Progenitor cell of endocrine pancreas (in vitro differentiated cells): ENCODE data around the gene ACER1. TPM values are rescaled to one million over a fixed set of nuclear protein-coding genes. Genes with fewer than 3 reads are reported as not detected.

Experiments used
- DNase-seq: peaks from one replicate; pipeline ENCODE4 v3.0.0; 2021; ENCODE audit warnings: low spot score; ENCODE audit not compliant: unreplicated experiment
- H3K27ac Mint-ChIP-seq: 2 replicates; pipeline ENCODE4 v1.8.0; 2021; ENCODE audit warnings: mild to moderate bottlenecking, moderate library complexity, mixed read lengths
- H3K27me3 Mint-ChIP-seq: 2 replicates; pipeline ENCODE4 v1.8.0; 2021; ENCODE audit warnings: mixed read lengths
- H3K36me3 Mint-ChIP-seq: 2 replicates; pipeline ENCODE4 v1.8.0; 2022; ENCODE audit warnings: mixed read lengths; ENCODE audit not compliant: insufficient read depth
- H3K4me1 Mint-ChIP-seq: 2 replicates; pipeline ENCODE4 v1.8.0; 2021; ENCODE audit warnings: low read depth, mixed read lengths
- H3K4me3 Mint-ChIP-seq: 2 replicates; pipeline ENCODE4 v1.8.0; 2021; ENCODE audit warnings: low read depth, mild to moderate bottlenecking, moderate library complexity, mixed read lengths
- H3K9me3 Mint-ChIP-seq: 2 replicates; pipeline ENCODE4 v1.8.0; 2021; ENCODE audit warnings: low read depth, mixed read lengths
- total RNA-seq: library from RNA; stranded (reverse); gene quantifications from 2 replicates; pipeline ENCODE4 v1.2.1, GENCODE V29; 2021
- TF ChIP-seq, protein P1 (sequence below): fragments of 200-600 bp; sonication (generic); IDR thresholded peaks from one replicate; pipeline ENCODE4 v1.5.0; 2021; ENCODE audit warnings: antibody characterized with exemption, mild to moderate bottlenecking; ENCODE audit not compliant: unreplicated experiment

Gene ACER1
- total RNA-seq, 1 donor from 2014 or later, result not detected

GRCh38 chr19:6278051-6278450 lies 55.4 kb downstream of the ACER1 start:
- Mint-ChIP-seq H3K4me1 (peaks cover 55% of the 10 kb centered on the region), H3K27ac (peak overlapping the region; percentile 59)
- no peak for DNase-seq

DNA sequence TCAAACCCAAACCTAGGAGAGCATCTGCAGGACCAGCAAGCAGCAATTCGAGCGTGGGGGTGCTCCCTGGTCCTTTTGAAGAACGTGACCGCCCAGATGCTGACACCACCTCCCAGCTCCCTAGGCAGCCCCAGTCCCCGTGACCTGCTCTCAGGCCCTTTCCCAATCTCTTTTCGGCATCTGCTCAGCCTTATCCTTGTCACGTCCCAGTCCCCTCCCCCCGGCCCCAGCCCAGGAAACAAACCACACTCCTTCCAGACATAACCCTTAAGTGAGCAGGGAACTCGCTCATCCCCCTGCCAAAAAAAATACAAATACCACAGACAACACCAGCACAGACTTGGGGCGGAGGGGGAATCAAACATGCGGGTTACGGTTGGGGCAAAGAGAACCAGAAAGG lies 57.0 kb downstream of the ACER1 start:
- Mint-ChIP-seq H3K4me3 (peak overlapping the region; percentile 7), H3K4me1 (peaks cover 71% of the 10 kb centered on the region)
- DNase-seq, result no peak

More at GRCh38 chr19:6278051-6278450, 55.4 kb downstream of the ACER1 start:
- TF ChIP-seq, protein P1, sequence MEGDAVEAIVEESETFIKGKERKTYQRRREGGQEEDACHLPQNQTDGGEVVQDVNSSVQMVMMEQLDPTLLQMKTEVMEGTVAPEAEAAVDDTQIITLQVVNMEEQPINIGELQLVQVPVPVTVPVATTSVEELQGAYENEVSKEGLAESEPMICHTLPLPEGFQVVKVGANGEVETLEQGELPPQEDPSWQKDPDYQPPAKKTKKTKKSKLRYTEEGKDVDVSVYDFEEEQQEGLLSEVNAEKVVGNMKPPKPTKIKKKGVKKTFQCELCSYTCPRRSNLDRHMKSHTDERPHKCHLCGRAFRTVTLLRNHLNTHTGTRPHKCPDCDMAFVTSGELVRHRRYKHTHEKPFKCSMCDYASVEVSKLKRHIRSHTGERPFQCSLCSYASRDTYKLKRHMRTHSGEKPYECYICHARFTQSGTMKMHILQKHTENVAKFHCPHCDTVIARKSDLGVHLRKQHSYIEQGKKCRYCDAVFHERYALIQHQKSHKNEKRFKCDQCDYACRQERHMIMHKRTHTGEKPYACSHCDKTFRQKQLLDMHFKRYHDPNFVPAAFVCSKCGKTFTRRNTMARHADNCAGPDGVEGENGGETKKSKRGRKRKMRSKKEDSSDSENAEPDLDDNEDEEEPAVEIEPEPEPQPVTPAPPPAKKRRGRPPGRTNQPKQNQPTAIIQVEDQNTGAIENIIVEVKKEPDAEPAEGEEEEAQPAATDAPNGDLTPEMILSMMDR, result no peak
- no peaks in the 10 kb centered on the region for H3K27me3 Mint-ChIP-seq
- H3K9me3 Mint-ChIP-seq, result no peaks in the 10 kb centered on the region
- H3K36me3 Mint-ChIP-seq, result peaks cover 2% of the 10 kb centered on the region
- peak overlapping the region; percentile 94 for H3K4me3 Mint-ChIP-seq

DNA sequence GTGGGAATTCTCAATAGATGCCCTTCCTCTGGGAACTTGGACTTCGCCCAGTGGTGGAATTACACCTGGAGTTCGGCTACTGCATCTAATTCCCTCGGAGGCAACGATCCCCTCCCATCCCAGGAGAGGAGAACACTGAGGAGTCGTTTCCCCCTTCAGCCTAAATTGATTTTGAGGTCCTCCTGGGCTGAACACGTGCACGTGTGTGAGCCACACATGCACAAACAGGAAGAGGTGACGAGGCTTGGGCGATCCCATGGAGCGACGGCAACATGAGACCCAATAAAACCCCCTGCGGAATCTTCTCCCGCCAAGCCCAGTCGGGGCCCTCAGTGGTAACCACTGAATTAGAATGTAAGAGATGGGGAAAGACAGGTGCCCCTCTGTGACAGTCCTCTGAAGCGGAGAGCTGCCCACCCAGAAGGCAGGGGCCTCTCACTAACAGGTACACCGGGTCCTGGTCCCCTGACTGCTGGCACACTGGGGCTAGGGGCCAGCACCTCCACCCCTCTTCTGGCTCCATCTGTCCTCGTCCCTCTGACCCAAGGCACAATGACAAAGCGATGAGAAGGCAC lies 58.2 kb downstream of the ACER1 start:
- no peak overlapping the region for H3K4me3 Mint-ChIP-seq
- no peak for DNase-seq
- peaks cover 79% of the 10 kb centered on the region for H3K4me1 Mint-ChIP-seq
- peaks cover 7% of the 10 kb centered on the region for H3K36me3 Mint-ChIP-seq
- H3K27me3 Mint-ChIP-seq, result no peaks in the 10 kb centered on the region
- TF ChIP-seq, protein P1, result no peak
- H3K27ac Mint-ChIP-seq, result peak overlapping the region; percentile 88
- no peaks in the 10 kb centered on the region for H3K9me3 Mint-ChIP-seq

More for the DNA sequence above, 57.0 kb downstream of the ACER1 start:
- Mint-ChIP-seq H3K27me3 (no peaks in the 10 kb centered on the region), H3K36me3 (peaks cover 2% of the 10 kb centered on the region), H3K27ac (peak overlapping the region; percentile 57), H3K9me3 (no peaks in the 10 kb centered on the region)
- TF ChIP-seq, protein P1, result no peak

DNA sequence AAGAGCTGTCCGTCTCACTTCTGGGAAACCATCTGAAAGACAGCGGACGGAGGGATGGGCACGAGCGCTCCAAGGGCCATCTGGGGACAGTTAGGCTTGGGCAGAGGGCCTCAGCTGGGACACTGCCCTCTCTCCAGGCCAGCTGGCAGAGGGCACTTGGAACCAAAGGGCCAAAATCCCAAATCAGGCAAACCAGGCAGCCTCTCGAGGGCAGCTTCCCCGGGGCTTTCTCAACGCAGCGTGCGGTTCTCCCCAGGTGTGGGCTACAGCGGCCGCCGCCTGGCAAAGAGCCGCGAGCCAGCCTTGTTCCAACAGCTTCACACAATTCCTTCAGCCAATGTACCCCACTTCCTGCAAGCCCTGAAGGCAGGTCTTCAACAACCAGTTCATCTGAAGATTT lies 58.7 kb downstream of the ACER1 start:
- Mint-ChIP-seq H3K27me3 (no peaks in the 10 kb centered on the region), H3K27ac (peak overlapping the region; percentile 88), H3K4me3 (peak overlapping the region; percentile 14), H3K9me3 (no peaks in the 10 kb centered on the region), H3K4me1 (peaks cover 79% of the 10 kb centered on the region), H3K36me3 (peaks cover 9% of the 10 kb centered on the region)
- no peak for DNase-seq
- TF ChIP-seq, protein P1, result no peak

DNA sequence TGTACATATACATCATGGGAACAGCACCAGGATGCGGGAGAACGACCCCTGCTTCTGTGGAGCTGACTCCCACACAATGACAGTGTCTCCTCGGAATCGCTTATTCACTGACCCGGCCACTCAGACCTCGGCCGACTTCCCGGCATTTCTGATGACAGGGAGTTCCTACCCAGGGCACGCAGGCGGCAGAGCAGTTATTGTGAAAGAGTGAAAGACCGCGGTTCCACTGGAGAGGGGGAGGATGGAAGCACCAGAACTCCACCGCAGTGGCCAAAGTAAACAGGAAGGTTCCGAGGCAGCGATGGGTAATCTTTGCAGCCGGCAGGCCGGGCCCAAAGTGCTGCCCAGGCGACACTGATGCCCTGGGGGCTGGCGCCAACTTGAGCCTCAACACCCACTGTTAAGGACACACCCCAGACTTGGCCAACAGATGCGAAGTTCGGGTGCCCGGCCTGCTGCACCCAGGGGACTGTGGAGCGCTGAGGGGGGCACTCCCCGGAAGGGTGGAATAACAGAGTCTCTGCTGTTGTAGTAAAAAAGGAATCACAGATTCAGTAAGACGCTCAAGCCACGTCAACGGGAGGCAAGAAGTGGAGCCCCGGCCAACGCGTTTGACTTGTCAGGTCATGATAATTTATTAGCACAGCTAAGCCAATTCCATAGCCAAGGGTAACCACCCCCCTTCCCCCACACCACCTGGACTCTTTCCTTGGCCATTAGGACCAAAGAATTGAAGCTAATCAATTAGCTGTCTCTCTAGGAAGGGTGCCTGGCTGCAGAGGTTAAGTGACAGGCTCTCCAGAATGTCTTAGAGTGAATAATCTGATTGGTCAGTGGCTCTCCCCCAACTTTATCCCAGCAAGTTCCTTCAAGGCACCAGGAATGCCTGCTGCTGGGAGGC lies 59.5 kb downstream of the ACER1 start:
- Mint-ChIP-seq H3K4me3 (peak overlapping the region; percentile 14), H3K36me3 (peaks cover 10% of the 10 kb centered on the region), H3K9me3 (no peaks in the 10 kb centered on the region), H3K4me1 (peaks cover 77% of the 10 kb centered on the region), H3K27ac (peak overlapping the region; percentile 88), H3K27me3 (no peaks in the 10 kb centered on the region)
- no peak for DNase-seq
- TF ChIP-seq, protein P1, result no peak
